K562 (cell line): ENCODE data around the gene PTGES3L. TPM values are rescaled to one million over a fixed set of nuclear protein-coding genes. Genes with fewer than 3 reads are reported as not detected.

Source experiments
- ATF3 ChIP-seq, 2 experiments: fragments of 450-650 bp in 1 of 2; sonication (generic) in 1 of 2; formaldehyde crosslinking in 1 of 2; IDR thresholded peaks in 1 of 2; conservative IDR thresholded peaks in 1 of 2; 2 replicates each; pipeline versions ENCODE4 v1.6.1 to v1.8.1; 2016 to 2023; ENCODE audit warnings: mild to moderate bottlenecking in 2 of 2, moderate library complexity in 2 of 2, inconsistent platforms in 1 of 2, missing genetic modification reagents in 1 of 2
- CREB5 ChIP-seq: fragments of 250-450 bp; sonication (Bioruptor Pico); IDR thresholded peaks from 2 replicates; pipeline ENCODE4 v1.5.0; 2020; ENCODE audit warnings: mild to moderate bottlenecking
- FOXK1 ChIP-seq: sonication (generic); formaldehyde crosslinking; IDR thresholded peaks from 2 replicates; pipeline ENCODE4 v1.8.0; 2022; ENCODE audit warnings: missing genetic modification reagents, mild to moderate bottlenecking, borderline replicate concordance
- HDAC2 ChIP-seq: fragments of 450-650 bp; IDR thresholded peaks from 2 replicates; pipeline ENCODE4 v1.6.1; 2016; ENCODE audit warnings: mild to moderate bottlenecking
- NR2F6 ChIP-seq: fragments of 450-650 bp; formaldehyde crosslinking; IDR thresholded peaks from 2 replicates; pipeline ENCODE4 v1.4.0; 2020; ENCODE audit warnings: mild to moderate bottlenecking
- NRF1 ChIP-seq, 2 experiments: fragments of 450-650 bp; IDR thresholded peaks in 1 of 2; conservative IDR thresholded peaks in 1 of 2; 2 replicates each; pipeline ENCODE4 v1.6.1; 2014; ENCODE audit warnings: mild to moderate bottlenecking in 2 of 2
- PHF20 ChIP-seq: fragments of 450-650 bp; IDR thresholded peaks from 2 replicates; pipeline ENCODE4 v1.6.1; 2018; ENCODE audit not compliant: partially characterized antibody
- POLR2AphosphoS5 ChIP-seq: IDR thresholded peaks from 2 replicates; pipeline ENCODE4 v1.6.1; 2011; ENCODE audit warnings: mild to moderate bottlenecking, low read depth, low read length, moderate library complexity; ENCODE audit not compliant: control insufficient read depth, insufficient read depth
- PYGO2 ChIP-seq: fragments of 450-650 bp; IDR thresholded peaks from 2 replicates; pipeline ENCODE4 v1.6.1; 2016; ENCODE audit warnings: mild to moderate bottlenecking, missing genetic modification characterization, moderate library complexity, missing compliant biosample characterization
- RERE ChIP-seq: sonication (generic); formaldehyde crosslinking; IDR thresholded peaks from 2 replicates; pipeline ENCODE4 v1.8.0; 2023; ENCODE audit warnings: missing genetic modification reagents, mild to moderate bottlenecking, borderline replicate concordance
- SMARCB1 ChIP-seq: IDR thresholded peaks from 2 replicates; pipeline ENCODE4 v1.6.1; 2011; ENCODE audit warnings: improper control_type of control experiment, low read depth; ENCODE audit not compliant: insufficient read length
- ZBTB7A ChIP-seq: IDR thresholded peaks from 2 replicates; pipeline ENCODE4 v1.6.1; 2011; ENCODE audit warnings: low read depth, mild to moderate bottlenecking, low read length, moderate library complexity, borderline replicate concordance; ENCODE audit not compliant: control insufficient read depth
- ZNF280A ChIP-seq: fragments of 450-650 bp; IDR thresholded peaks from 2 replicates; pipeline ENCODE4 v1.6.1; 2018; ENCODE audit warnings: mild to moderate bottlenecking, low read depth; ENCODE audit not compliant: partially characterized antibody
- ZNF586 ChIP-seq: fragments of 450-650 bp; formaldehyde crosslinking; conservative IDR thresholded peaks from 2 replicates; pipeline ENCODE4 v1.4.0; 2020; ENCODE audit warnings: mild to moderate bottlenecking, moderate library complexity
- ZNF76 ChIP-seq: fragments of 250-450 bp; sonication (Bioruptor Pico); IDR thresholded peaks from 2 replicates; pipeline ENCODE4 v1.4.0; 2020; ENCODE audit warnings: mild to moderate bottlenecking, moderate library complexity, borderline replicate concordance
- polyA plus RNA-seq, 8 experiments: library from polyadenylated mRNA; depleted of rRNA in 4 of 8; stranded (reverse) in 5 of 8; unstranded in 3 of 8; fragments of >200 nt; fragmentation: Nextera tagmentation in 2 of 8; fragmentation: Illumina TruSeq in 1 of 8; extraction: Ambion mirVana in 2 of 8; extraction: Trizol in 1 of 8; gene quantifications; 2 replicates each; pipeline versions ENCODE4 v1.2.1 to v1.2.3, GENCODE V29; 2011 to 2014; ENCODE audit warnings: inconsistent platforms in 1 of 8, missing spikeins in 1 of 8
- total RNA-seq, 7 experiments: library from RNA; depleted of rRNA in 6 of 7; stranded (reverse); fragments of >200 nt in 6 of 7; fragmentation: Illumina TruSeq in 2 of 7; extraction: Trizol in 2 of 7; gene quantifications; 2 replicates each; pipeline versions ENCODE4 v1.2.1 to v1.2.3, GENCODE V29; 2011 to 2021; ENCODE audit warnings: low replicate concordance in 1 of 7

PTGES3L gene
- total and polyA plus RNA-seq, 9 of the 15 experiments (the other 6 are each of a cell fraction or from before 2014, with no cell fraction given): 6.0 to 16.0 (median 9.6) TPM

GRCh38 chr17:43003542-43004172, 23.8 kb upstream of the PTGES3L start (continued):
- TF ChIP-seq RERE (CRISPR knock-in tag) (no peak), ZNF586 (CRISPR knock-in tag) (no peak), SMARCB1 (no peak), PYGO2 (no peak), ATF3 (IDR thresholded peaks at IDR 0.05) (no peak), ATF3 (CRISPR knock-in tag; conservative IDR thresholded peaks at IDR 0.05) (no peak), NRF1 (conservative IDR thresholded peaks at IDR 0.05 in 1 of 2, IDR thresholded peaks at IDR 0.05 in 1 of 2) (no peak), ZNF76 (CRISPR knock-in tag) (no peak), FOXK1 (CRISPR knock-in tag) (no peak), NR2F6 (CRISPR knock-in tag) (no peak), PHF20 (no peak), ZBTB7A (no peak), HDAC2 (no peak), CREB5 (CRISPR knock-in tag) (no peak), ZNF280A (no peak), POLR2AphosphoS5 (0 out of 2 replicates have a peak, but pooled peaks have one; percentile 5)
